ENCODE results near the gene NNAT. TPM values are rescaled to one million over a fixed set of nuclear protein-coding genes. Genes with fewer than 3 reads are reported as not detected.
"Not testable (repeated sequence)": the region's sequence is repeated elsewhere in the genome, so short reads cannot be mapped to it uniquely, and the experiment has no call there.

The NNAT gene
- polyA plus RNA-seq, 1 donor: 623 TPM

DNA sequence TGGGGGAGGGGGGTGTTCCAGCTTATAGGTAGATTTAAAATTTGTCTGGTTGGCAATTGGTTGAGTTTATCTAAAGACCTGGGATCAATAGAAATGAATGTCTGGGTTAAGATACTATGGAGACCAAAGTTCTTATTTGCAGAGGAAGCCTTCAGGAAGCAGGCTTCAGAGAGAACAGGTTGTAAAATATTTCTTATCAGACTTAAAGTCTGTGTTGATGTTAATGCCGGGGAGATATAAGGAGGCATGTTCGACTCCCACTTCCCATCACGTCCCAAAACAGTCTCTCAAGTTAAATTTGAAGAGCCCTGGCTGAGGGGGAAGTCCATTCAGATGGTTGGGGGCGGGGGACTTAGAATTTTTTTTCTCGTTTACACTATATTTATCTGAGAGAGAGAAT lies 19.0 kb downstream of the NNAT start:
- no peak for DNase-seq (ENCODE audit: low read depth)

DNA sequence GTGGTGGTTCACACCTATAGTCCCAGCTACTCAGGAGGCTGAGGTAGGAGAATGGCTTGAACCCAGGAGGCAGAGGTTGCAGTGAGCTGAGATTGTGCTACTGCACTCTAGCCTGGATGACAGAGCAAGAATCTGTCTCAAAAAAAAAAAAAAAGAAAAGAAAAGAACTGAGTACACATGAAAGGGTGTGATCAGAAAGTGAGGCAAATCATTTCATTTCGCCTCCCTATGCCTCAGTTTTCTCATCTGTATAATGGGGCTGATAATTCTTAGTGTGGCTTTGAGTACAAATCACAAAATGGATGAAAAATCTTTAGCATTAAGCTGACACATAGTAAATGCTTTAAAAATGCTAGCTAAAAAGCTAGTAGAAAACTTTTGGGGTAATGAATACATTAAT lies 19.8 kb downstream of the NNAT start:
- not testable (repeated sequence) for DNase-seq (ENCODE audit: low read depth)

DNA sequence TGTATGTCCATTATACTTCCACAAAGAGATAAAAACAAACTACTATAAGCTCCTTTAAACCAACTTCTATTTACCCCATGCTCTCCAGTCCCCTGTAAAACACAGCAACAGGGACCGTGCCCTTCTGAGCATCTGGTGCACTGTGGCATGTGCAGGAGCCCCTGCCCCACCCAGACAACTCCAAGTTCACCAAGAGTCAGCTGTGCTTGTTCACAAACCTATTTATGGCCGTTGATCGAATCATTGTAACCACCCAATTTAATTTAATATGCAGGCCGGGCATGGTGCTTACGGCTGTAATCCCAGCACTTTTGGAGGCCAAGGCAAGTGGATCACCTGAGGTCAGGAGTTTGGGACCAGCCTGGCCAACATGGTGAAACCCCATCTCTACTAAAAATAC lies 20.3 kb downstream of the NNAT start:
- DNase-seq (ENCODE audit: low read depth): no peak

DNA sequence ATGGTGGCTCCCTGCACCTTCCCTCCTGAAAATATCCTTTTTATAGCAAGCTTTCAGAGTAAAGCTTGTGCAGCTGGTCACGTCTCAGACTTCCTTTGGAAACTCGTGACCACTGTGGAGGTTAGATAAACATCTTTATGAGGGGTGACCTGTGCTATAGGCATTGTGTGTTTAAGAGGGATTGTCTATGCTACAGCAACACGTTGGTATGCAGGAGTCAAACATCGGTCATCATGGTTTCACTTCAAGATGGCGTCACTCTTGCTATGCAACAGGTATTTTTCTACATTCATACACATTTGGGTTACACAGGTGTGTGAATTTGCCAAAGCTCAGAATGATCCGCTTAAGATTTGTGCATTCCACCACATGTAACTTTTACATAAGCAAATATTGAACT lies 21.2 kb downstream of the NNAT start:
- no peak for DNase-seq (ENCODE audit: low read depth)

DNA sequence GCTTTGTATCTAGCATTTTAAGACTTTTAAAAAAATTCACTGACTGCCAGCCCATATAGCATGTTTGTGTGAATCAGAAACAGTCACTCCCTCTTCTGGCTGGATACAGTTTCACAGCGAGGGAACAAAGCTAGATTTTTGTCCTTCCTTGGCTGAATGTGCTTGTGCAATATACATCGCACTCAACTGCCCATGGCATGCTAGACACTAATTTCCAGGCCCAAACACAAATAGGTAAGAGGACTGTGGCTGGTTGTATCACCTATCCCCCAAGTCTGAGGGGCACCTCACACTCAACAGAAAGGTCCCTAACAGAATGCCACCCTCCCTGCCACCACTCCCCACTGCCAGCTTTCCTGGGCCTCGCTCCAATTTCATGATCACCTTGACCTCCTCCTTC lies 22.8 kb downstream of the NNAT start:
- DNase-seq (ENCODE audit: low read depth): no peak

DNA sequence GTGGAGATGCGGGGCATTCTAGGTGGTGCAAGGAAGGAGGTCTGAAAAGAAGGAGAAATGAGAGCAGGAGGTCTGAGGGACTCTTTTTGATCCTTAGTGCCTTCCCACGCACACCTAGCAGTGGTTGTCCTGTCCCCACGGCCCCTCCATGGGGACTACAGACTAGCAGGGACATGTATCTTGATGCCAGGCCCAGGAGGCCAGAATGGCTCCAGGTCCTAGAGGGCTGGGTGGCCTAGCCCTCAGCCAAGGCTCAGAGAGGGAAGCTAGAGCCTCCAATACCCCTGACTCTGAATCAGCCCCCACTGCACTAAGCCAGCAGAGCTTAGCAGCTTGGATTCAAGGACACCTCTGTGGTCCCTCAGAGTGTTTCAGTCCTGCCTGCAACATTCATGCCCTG lies 23.3 kb downstream of the NNAT start:
- no peak for DNase-seq (ENCODE audit: low read depth)

DNA sequence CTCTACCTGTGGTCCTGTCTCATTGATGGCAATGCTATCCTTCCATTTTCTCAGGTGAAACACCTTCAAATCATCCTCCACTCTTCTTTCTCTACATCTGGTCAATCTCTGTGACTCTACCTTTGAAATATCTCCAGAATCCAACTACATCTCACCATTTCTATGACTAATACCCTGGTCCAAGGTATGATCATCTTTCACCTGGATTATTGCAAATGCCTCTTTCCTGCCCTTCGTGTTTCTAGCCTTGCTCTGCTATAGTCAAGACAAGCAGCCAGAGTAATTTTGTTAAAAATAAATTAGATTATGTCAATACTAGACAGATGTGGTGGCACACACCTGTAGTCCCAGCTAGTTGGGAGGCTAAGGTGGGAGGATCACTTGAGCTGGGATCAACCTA lies 24.5 kb downstream of the NNAT start:
- DNase-seq (ENCODE audit: low read depth): no peak

DNA sequence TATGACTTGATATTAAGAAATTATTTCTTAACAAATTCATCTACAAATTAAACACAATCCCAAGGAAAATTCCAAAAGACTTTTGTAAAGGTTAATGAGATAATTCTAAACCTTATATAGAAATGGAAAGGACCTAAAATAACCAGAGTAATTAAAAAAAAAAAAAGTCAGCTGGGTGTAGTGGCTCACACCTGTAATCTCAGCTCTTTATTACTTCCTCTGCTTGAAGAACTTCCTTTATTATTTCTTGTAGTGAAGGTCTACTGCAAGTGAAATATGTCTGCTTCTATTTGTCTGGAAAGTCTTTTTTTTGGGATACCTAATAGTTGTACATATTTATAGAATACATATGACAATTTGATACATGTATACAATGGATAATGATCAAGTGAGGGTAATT lies 26.9 kb downstream of the NNAT start:
- no peak for DNase-seq (ENCODE audit: low read depth)

DNA sequence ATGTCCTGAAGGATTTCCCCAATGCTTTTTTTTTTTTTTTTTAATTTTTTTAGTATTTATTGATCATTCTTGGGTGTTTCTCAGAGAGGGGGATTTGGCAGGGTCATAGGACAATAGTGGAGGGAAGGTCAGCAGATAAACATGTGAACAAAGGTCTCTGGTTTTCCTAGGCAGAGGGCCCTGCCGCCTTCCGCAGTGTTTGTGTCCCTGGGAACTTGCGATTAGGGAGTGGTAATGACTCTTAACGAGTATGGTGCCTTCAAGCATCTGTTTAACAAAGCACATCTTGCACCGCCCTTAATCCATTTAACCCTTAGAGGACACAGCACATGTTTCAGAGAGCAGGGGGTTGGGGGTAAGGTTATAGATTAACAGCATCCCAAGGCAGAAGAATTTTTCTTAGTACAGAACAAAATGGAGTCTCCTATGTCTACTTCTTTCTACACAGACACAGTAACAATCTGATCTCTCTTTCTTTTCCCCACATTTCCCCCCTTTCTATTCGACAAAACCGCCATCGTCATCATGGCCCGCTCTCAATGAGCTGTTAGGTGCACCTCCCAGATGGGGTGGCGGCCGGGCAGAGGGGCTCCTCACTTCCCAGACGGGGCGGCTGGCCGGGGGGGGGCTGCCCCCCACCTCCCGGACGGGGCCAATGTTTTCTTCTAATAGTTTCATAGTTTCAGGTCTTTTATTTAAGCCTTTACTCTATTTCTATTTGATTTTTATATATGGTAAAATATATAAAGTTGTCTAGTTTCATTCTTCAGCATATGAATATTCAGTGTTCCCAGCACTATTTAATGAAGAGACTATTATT lies 29.3 kb downstream of the NNAT start:
- not testable (repeated sequence) for DNase-seq (ENCODE audit: low read depth)

DNA sequence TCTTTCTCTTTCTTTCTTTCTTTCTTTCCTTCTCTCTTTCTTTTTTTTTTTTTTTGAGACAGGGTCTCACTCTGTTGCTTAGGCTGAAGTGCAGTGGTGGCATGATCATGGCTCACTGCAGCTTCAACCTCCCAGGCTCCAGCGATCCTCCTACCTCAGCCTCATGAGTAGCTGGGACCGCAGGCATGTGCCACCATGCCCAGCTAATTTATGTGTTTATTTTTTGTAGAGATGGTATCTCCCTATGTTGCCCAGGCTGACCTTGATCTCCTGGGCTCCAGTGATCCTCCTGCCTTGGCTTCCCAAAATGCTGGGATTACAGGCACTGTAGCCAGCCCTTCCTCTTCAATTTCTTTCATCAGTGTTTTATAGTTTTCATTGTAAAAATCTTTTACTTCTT lies 30.6 kb downstream of the NNAT start:
- not testable (repeated sequence) for DNase-seq (ENCODE audit: low read depth)

DNA sequence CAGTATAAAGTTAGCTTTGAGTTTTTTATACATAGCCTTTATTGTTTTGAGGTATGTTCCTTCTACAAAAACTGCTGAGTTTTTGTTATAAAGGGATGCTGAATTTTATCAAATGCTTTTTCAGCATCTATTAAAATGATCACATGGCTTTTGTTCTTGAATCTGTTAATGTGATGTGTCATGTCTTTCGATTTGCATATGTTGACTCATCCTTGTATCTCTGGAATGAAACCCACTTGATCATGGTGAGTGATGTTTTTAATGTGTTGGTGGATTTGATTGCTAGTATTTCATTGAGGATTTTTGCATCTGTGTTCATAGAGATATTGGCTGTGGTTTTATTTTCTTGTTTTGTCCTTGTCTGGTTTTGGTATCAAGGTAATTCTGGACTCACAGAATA lies 31.4 kb downstream of the NNAT start:
- DNase-seq (ENCODE audit: low read depth): no peak

DNA sequence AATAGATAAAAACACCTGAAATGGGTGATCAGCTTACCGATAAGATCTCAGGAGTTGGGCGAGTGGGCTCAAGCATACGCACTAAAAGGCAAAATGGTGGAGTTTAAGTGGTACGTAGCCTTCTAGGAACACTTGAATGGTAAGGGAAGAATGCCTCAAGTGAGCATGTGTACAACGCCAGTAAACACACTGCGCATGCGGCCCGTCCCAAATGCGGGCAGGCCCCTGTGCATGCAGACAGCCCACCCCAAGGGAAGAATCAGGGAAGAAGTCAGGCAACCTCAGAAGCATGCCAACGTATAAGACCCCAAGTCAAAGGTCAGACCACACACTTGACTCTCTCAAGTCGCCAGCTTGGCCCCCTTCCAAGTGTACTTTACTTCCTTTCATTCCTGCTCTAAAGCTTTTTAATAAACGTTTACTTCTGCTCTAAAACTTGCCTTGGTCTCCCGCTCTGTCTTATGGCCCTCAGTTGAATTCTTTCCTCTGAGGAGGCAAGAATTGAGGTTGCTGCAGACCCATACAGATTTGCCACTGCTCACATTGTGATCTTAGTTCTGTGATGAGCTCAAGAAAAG lies 33.8 kb downstream of the NNAT start:
- DNase-seq (ENCODE audit: low read depth): not testable (repeated sequence)

DNA sequence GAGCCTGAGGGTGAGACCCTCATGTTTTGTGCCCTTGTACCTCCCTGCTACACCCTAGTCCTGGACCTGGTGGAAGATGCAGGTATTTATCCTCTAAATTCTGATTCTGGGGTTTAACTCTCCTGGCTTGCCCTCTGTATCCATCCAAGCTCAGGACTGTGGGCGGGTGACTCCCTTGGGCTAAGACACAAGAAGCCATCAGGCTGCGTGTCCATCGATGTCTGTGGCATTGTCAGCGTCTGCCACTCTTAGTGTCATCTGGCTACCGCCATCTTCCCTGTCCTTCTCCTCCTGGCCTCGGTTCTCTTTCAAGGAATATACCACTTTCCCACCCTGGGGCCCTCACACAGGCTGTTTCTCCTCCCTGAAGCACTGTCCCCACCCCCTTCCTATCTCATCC lies 35.5 kb downstream of the NNAT start:
- DNase-seq (ENCODE audit: low read depth): no peak

DNA sequence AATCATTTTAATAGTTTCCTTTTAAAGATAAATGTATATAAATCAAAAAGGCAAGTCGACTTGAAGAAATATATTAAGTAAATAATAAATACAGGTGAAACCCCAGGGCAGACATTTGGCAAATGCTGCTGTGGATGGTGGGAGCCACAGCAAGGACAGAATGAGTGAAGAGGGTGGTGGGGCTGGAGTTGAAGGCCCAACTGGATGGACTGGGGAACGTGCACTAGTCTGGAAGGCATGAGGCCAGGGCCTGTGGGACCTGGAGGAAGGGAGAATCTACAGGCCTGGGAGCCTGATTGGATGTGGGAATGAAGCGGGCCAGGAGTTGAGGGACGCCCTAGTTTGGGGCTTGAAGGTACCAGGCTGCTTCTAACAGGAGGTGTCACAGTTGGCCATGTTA lies 37.3 kb downstream of the NNAT start:
- no peak for DNase-seq (ENCODE audit: low read depth)

DNA sequence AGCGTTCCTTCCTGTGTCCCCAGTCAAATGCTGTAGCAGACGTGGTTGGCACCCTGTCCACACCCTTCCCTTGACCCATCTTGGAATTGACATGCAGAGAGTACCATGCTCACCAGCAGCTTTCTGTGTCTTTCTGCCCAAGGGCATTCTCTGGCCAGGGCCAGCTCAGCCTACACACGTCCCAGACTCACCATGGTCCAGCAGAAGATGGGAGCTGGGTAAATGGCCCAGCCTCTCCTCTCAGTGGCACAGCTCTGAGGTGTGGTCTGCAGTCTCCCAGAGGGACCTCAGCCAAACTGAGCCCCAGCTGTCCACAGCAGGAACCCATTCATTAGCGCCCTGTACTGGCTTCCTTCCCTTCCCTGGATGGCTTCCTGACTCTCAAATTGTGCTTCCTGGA lies 37.7 kb downstream of the NNAT start:
- DNase-seq (ENCODE audit: low read depth): no peak

DNA sequence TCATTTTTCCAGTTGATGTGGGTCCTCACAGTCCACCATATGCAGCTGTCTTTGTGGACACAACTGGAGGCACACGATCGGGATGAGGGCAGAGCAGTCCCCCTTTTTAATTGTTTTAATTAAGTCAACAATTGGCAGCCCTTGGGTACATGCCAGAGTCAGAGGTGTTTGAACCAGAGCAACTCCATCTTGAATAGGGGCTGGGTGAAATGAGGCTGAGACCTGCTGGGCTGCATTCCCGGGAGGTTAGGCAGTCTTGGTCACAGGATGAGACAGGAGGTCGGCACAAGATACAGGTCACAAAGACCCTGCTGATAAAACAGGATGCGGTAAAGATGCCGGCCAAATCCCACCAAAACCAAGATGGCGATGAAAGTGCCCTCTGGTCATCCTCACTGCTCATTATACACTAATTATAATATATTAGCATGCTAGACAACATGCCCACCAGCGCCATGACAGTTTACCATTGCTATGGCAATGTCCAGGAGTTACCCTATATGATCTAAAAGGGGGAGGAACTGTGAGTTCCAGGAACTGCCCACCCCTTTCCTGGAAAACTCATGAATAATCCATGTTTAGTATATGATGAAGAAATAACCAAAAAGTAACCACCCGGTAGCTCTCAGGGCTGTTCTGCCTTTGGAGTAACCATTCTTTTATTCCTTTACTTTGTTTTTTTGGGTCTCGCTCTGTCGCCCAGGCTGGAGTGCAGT lies 38.4 kb downstream of the NNAT start:
- no peak for DNase-seq (ENCODE audit: low read depth)

DNA sequence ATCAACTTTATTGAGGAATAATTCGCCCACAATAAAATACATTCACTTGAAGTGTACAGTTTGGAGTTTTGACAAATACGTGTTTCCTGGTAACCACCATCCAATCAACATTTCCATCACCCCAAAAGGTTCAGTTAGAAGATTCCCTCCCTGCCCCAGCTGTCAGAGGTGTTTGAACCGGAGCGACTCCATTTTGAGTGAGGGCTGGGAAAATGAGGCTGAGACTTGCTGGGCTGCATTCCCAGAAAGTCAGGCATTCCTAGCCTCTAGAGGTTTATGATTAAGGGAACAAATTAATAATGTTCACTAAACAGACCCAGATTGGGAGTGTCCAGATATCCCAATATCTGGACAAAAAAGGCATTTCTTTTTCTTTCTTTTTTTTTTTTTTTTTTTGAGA lies 39.6 kb downstream of the NNAT start:
- DNase-seq (ENCODE audit: low read depth): no peak

DNA sequence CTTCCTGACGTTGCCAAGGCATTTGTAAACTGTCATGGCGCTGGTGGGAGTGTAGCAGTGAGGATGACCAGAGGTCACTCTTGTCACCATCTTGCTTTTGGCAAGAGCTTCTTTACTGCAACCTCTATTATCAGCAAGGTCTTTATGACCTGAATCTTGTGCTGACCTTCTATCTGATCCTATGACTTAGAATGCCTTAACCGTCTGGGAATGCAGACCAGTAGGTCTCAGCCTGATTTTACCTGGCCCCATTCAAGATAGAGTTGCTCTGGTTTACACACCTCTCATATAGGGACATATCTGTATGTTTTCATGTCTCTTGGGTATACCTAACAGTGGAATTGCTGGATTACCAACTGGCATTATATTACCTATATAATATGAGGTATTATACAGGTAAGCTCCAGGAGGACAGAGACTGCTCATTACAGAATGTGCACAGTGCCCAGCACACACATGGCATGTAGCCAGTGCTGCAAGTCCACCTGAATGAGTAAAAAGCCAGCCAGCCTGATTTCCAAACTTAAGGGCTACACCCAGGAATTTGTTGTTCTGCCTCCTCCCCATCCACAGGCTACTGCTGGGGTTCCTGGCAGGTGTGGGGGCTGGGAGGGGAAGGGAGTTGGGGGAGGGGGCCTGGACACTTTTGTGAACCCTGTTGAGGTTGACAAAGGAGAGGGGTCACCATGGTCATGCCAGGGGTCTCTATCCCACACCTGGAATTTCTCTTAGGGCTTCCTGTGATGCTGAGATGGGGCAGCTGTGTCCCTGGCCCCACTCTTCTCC lies 41.8 kb downstream of the NNAT start:
- DNase-seq (ENCODE audit: low read depth): no peak

DNA sequence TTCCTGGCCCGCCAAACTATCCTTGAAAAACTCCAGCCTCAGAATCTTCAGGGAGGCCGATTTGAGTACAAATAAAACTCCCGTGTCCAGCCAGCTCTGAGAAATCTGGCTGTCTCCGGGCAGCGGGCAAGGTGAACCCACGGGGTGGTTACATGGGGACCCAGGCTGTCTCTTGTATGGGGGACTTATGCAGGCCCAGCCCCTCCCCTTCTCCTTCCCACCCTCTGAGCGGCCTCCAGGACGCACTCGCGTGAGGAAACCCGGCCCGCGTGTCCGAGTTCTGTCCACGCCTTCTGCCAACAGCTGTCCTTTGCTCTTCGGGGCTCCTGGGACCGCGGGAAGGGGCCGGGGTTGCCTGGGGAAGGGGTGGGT lies 43.0 kb downstream of the NNAT start:
- no peak for DNase-seq (ENCODE audit: low read depth)

DNA sequence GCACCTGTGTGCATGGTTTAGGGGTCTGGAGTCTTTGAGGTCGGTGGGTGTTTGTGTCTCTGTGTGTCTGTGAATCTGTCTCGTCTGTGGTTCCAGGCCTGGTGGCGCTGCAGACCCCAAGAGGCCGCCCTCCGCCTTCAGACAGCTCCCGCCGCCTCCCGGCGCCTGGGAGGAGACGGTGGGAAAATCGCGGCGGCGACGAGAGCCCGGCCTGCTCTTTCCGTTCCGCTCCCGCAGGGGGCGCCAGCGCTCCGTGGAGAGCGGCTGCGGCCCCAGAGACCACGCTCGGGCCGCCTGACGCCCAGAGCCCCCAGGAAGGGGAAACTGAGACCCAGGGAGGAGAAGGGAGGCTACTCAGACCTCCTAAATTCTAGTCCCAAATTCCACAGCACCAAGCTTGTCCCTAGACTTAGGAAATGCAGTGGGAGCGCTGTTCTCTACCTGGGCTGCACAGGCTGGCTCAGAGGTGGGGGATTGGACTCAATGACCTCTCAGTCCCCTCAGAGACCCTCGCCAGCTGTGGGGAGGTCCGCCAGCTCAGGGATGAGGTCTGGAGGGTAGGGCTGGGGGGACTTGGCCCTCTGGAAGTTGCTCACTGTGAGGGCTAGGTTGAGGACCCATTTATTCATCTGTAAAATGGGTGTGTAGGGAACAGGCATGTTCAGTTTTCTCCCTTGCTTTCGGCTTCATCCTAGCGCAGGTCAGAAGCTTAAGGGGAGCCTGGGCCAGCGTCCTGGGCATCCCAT lies 43.5 kb downstream of the NNAT start:
- no peak for DNase-seq (ENCODE audit: low read depth)

DNA sequence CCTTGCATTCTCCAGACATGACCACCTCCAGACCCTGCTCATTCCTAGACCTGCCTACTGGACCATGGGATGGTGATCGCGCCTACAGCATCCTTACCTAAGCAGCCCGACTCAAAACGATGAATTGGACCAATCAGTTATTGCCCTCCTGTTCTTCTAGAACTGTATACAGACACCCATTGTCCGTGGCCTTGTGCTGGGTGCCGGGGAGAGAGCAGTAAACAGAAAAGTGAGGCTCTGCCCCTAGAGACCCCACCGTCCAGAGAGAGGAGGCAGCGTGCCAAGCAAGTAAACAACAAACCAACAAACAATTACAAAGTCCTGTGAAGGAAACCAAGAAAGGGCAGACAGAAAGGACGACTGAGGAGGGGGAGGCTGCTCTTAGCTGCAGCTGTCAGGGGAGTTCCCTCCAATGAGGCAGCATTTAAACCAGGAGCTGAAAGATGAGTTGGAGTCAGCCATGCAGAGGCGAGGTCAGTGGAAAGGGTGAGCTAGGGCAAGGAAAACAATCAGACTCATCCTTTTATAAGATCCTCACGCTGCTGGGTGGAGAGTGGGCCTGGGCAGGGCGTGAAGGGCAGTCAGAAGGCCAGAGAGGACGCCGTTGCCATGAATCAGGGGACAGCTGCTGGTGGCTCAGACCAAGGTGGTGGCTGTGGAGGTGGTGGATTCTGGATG lies 44.2 kb downstream of the NNAT start:
- DNase-seq (ENCODE audit: low read depth): no peak

Data from forelimb muscle (tissue), 1 donor.